Astrocyte (in vitro differentiated cells and primary cell): ENCODE measurements around the gene ANKRD40CL. TPM values are rescaled to one million over a fixed set of nuclear protein-coding genes. Genes with fewer than 3 reads are reported as not detected.

Experiments used
- DNase-seq: peaks from one replicate; pipeline ENCODE4 v3.0.0-alpha.2; 2010; ENCODE audit warnings: low read depth
- FAIRE-seq: peaks from 2 replicates; lab custom pipeline; 2011; peaks lifted over from hg19 to GRCh38; lab: Jason Lieb, UNC
- H2AFZ ChIP-seq: 2 replicates; pipeline ENCODE4 v1.6.0; 2012; ENCODE audit warnings: low read depth, low read length, inconsistent platforms
- H3K27ac ChIP-seq: 2 replicates; pipeline ENCODE4 v1.5.1; 2011; ENCODE audit warnings: low read depth, low read length, inconsistent platforms
- H3K27me3 ChIP-seq: 2 replicates; pipeline ENCODE4 v1.6.0; 2011; ENCODE audit warnings: low read length, inconsistent platforms; ENCODE audit not compliant: insufficient read depth
- H3K36me3 ChIP-seq: 2 replicates; pipeline ENCODE4 v1.5.1; 2011; ENCODE audit warnings: low read length, inconsistent platforms; ENCODE audit not compliant: insufficient read depth
- H3K4me1 ChIP-seq: 2 replicates; pipeline ENCODE4 v1.5.1; 2011; ENCODE audit warnings: low read length, inconsistent platforms; ENCODE audit not compliant: insufficient read depth
- H3K4me2 ChIP-seq: 2 replicates; pipeline ENCODE4 v1.6.0; 2012; ENCODE audit warnings: low read length, inconsistent platforms
- H3K4me3 ChIP-seq: 2 replicates; pipeline ENCODE4 v1.5.1; 2011; ENCODE audit warnings: low read depth, mild to moderate bottlenecking, low read length, inconsistent platforms; ENCODE audit not compliant: insufficient read depth
- H3K79me2 ChIP-seq: 2 replicates; pipeline ENCODE4 v1.6.0; 2012; ENCODE audit warnings: mild to moderate bottlenecking, low read length, inconsistent platforms; ENCODE audit not compliant: insufficient read depth
- H3K9ac ChIP-seq: 2 replicates; pipeline ENCODE4 v1.6.0; 2012; ENCODE audit warnings: mild to moderate bottlenecking, low read length, inconsistent platforms
- H3K9me3 ChIP-seq: 2 replicates; pipeline ENCODE4 v1.5.1; 2012; ENCODE audit warnings: low read depth, mild to moderate bottlenecking, low read length, inconsistent platforms; ENCODE audit not compliant: insufficient read depth
- H4K20me1 ChIP-seq: 2 replicates; pipeline ENCODE4 v1.6.0; 2012; ENCODE audit warnings: low read length, inconsistent platforms; ENCODE audit not compliant: insufficient read depth
- H3K27ac Mint-ChIP-seq: one replicate; pipeline ENCODE4 v1.8.0; 2021; ENCODE audit warnings: mild to moderate bottlenecking, mixed read lengths; ENCODE audit not compliant: unreplicated experiment
- H3K27me3 Mint-ChIP-seq: one replicate; pipeline ENCODE4 v1.8.0; 2021; ENCODE audit warnings: low read depth, mixed read lengths; ENCODE audit not compliant: unreplicated experiment
- H3K36me3 Mint-ChIP-seq: one replicate; pipeline ENCODE4 v1.8.0; 2021; ENCODE audit warnings: low read depth, mixed read lengths; ENCODE audit not compliant: unreplicated experiment
- H3K4me1 Mint-ChIP-seq: one replicate; pipeline ENCODE4 v1.8.0; 2021; ENCODE audit warnings: low read depth, mixed read lengths; ENCODE audit not compliant: unreplicated experiment
- H3K4me3 Mint-ChIP-seq: one replicate; pipeline ENCODE4 v1.8.0; 2021; ENCODE audit warnings: mild to moderate bottlenecking, moderate library complexity, mixed read lengths; ENCODE audit not compliant: unreplicated experiment
- H3K9me3 Mint-ChIP-seq: one replicate; pipeline ENCODE4 v1.8.0; 2021; ENCODE audit warnings: mild to moderate bottlenecking, mixed read lengths; ENCODE audit not compliant: unreplicated experiment
- CTCF ChIP-seq: IDR thresholded peaks from 2 replicates; pipeline ENCODE4 v1.5.1; 2011; ENCODE audit warnings: low read depth, mild to moderate bottlenecking, inconsistent platforms, low read length, moderate library complexity; ENCODE audit not compliant: insufficient read depth
- EZH2 ChIP-seq: IDR thresholded peaks from 2 replicates; pipeline ENCODE4 v1.6.1; 2012; ENCODE audit warnings: mild to moderate bottlenecking, low read length, inconsistent platforms; ENCODE audit not compliant: insufficient read depth
- total RNA-seq: library from RNA; stranded (reverse); gene quantifications from 2 replicates; pipeline ENCODE4 v1.2.1, GENCODE V29; 2021

Gene ANKRD40CL
- total RNA-seq, 1 donor from 2014 or later, result not detected

GRCh38 chr17:50778471-50778870 lies 11.2 kb upstream of the ANKRD40CL start:
- H2AFZ ChIP-seq, result no peak overlapping the region
- no peak overlapping the region for H3K27ac Mint-ChIP-seq
- H3K36me3 Mint-ChIP-seq, result no peaks in the 10 kb centered on the region
- no peaks in the 10 kb centered on the region for H3K79me2 ChIP-seq
- peaks cover 2% of the 10 kb centered on the region for H3K27me3 Mint-ChIP-seq
- no peaks in the 10 kb centered on the region for H4K20me1 ChIP-seq
- no peaks in the 10 kb centered on the region for H3K9me3 Mint-ChIP-seq
- no peaks in the 10 kb centered on the region for H3K36me3 ChIP-seq
- peaks cover 2% of the 10 kb centered on the region for H3K27me3 ChIP-seq
- H3K9ac ChIP-seq, result no peak overlapping the region
- no peak overlapping the region for H3K4me2 ChIP-seq
- no peak overlapping the region for H3K27ac ChIP-seq
- TF ChIP-seq EZH2 (no peak), CTCF (no peak)
- FAIRE-seq, result no peak
- H3K4me3 Mint-ChIP-seq, result no peak overlapping the region
- DNase-seq, result no peak
- no peak overlapping the region for H3K4me3 ChIP-seq
- no peaks in the 10 kb centered on the region for H3K9me3 ChIP-seq
- no peaks in the 10 kb centered on the region for H3K4me1 Mint-ChIP-seq
- H3K4me1 ChIP-seq, result no peaks in the 10 kb centered on the region

GRCh38 chr17:50775926-50776325 lies 8.6 kb upstream of the ANKRD40CL start:
- H3K27ac ChIP-seq, result no peak overlapping the region
- no peaks in the 10 kb centered on the region for H3K36me3 Mint-ChIP-seq
- DNase-seq (no peak), FAIRE-seq (no peak)
- no peak overlapping the region for H3K4me3 Mint-ChIP-seq
- no peak overlapping the region for H3K4me3 ChIP-seq
- no peak for TF ChIP-seq CTCF
- no peak for TF ChIP-seq EZH2
- peaks cover 2% of the 10 kb centered on the region for H3K27me3 Mint-ChIP-seq
- no peaks in the 10 kb centered on the region for H3K4me1 ChIP-seq
- no peaks in the 10 kb centered on the region for H3K4me1 Mint-ChIP-seq
- H3K79me2 ChIP-seq, result no peaks in the 10 kb centered on the region
- H3K9ac ChIP-seq, result no peak overlapping the region
- no peaks in the 10 kb centered on the region for H3K9me3 ChIP-seq
- no peak overlapping the region for H2AFZ ChIP-seq
- no peaks in the 10 kb centered on the region for H3K9me3 Mint-ChIP-seq
- no peaks in the 10 kb centered on the region for H4K20me1 ChIP-seq
- H3K27me3 ChIP-seq, result peaks cover under 1% of the 10 kb centered on the region
- H3K4me2 ChIP-seq, result no peak overlapping the region
- H3K27ac Mint-ChIP-seq, result no peak overlapping the region
- no peaks in the 10 kb centered on the region for H3K36me3 ChIP-seq

- no peak overlapping the region for H3K4me3 Mint-ChIP-seq
- no peaks in the 10 kb centered on the region for H3K9me3 Mint-ChIP-seq
- H3K36me3 Mint-ChIP-seq, result no peaks in the 10 kb centered on the region
- Histone ChIP-seq H3K79me2 (no peaks in the 10 kb centered on the region), H3K36me3 (no peaks in the 10 kb centered on the region), H3K4me2 (no peak overlapping the region), H3K27ac (no peak overlapping the region), H2AFZ (no peak overlapping the region), H3K9ac (no peak overlapping the region), H3K4me1 (no peaks in the 10 kb centered on the region), H3K9me3 (no peaks in the 10 kb centered on the region), H4K20me1 (no peaks in the 10 kb centered on the region), H3K27me3 (no peaks in the 10 kb centered on the region), H3K4me3 (no peak overlapping the region)
- H3K27ac Mint-ChIP-seq, result no peak overlapping the region
- DNase-seq (no peak), FAIRE-seq (no peak)
- H3K4me1 Mint-ChIP-seq, result no peaks in the 10 kb centered on the region
- H3K27me3 Mint-ChIP-seq, result peaks cover 5% of the 10 kb centered on the region
- TF ChIP-seq CTCF, result no peak
- TF ChIP-seq EZH2, result no peak
Measured at GRCh38 chr17:50774225-50774803, 7.0 kb upstream of the ANKRD40CL start.
